Activated T-cell treated with anti-CD3 and anti-CD28 coated beads for 1 hour (primary cell): ENCODE results near the gene PAN3.
A peak's percentile ranks its signal among the peaks of the same experiment; 100 is the strongest.
"Not testable (repeated sequence)": the region's sequence is repeated elsewhere in the genome, so short reads cannot be mapped to it uniquely, and the experiment has no call there.

Source experiments
- DNase-seq: peaks from one replicate; pipeline ENCODE4 v3.0.0-alpha.2; 2020; ENCODE audit warnings: low read depth

Gene PAN3

DNA sequence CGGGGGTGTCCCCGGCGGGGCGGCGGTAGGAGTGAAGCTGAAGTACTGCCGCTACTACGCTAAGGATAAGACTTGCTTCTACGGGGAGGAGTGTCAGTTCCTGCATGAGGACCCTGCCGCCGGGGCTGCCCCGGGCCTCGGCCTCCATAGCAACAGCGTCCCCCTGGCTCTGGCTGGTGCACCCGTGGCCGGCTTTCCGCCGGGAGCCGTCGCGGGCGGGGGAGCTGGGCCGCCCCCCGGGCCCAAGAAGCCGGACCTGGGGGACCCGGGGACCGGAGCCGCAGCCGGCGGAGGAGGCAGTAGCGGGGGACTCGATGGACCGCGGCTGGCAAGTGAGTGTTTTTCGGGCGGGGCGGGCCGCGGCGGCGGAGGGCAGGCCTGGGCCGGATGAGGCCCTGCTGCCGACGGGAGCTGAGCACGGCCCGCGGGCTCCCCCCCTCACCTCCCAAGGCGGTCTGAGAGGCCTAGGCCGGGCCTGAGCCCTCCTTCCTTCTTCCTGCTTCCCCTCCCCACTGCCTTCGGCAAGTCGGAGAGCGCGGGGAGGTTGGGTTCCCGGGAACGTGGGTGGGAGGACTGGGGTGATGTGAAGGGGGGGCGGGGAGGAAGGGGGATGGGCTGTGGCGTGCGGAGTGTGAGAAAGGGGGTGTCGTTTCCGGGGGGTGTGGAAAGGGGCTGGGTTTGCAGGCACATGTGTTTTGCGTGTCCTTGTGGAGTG is 568 bp downstream of the PAN3 start:
- DNase-seq: peak; percentile 83

DNA sequence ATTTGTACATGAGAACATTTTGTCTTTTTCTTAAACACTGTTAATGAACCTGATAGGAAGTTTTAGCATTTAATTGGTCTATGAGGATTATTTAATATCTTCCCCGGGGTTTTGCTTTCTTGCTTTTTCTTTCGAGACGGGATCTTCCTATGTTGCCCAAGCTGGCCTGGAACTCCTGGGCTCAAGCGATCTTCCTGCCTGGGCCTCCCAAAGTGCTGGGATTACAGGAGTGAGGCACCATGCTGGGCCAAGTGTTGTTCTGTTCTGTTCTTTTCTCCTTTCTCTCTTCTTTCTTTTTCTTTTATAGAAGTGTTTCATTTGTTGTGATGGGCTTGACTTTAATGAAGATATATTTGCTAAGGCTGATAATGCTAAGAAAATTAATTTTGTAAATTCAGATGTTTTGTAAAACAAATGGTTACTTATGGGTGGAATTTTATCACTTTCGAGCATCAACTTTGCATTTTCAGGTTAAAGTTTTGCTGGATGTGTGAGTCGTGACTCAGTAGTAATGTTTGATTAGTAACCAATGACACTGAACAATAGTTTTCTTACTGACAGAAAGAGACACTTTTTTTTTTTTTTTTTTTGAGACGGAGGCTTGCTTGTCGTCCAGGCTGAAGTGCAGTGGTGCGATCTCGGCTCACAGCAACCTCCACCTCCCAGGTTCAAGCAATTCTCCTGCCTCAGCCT is 2.2 kb downstream of the PAN3 start:
- no peak for DNase-seq

DNA sequence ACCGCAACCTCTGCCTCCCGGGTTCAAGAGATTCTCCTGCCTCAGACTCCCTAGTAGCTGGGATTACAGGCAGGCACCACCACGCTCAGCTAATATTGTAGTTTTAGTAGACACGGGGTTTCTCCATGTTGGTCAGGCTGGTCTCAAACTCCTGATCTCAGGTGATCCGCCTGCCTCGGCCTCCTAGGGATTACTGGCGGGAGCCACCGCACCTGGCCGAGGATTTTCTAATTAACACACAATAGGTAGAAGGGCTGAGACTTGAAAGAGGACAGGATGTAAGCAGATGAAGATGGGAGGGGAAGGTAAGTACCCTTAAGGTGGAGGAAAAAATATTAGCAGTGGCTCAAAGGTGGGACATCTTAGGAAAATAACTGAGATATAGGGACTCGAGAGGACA is 3.2 kb downstream of the PAN3 start:
- DNase-seq: not testable (repeated sequence)

DNA sequence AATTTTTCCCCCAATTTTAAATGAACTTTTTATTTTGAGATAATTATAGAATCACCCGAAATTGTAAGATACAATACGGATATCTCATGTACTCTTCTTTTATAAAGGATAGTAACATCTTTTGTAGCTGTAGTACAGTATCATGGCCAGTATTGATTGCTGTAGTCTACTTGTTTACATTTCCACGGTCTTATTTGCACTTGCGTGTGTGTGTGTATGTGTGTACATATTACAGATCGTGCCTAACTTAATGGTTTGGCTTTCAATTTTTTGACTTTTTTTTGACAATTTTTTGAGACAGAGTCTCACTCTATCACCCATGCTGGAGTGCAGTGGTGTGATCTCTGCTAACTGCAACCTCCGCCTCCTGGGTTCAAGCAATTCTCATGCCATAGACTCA is 6.7 kb downstream of the PAN3 start:
- DNase-seq: no peak

DNA sequence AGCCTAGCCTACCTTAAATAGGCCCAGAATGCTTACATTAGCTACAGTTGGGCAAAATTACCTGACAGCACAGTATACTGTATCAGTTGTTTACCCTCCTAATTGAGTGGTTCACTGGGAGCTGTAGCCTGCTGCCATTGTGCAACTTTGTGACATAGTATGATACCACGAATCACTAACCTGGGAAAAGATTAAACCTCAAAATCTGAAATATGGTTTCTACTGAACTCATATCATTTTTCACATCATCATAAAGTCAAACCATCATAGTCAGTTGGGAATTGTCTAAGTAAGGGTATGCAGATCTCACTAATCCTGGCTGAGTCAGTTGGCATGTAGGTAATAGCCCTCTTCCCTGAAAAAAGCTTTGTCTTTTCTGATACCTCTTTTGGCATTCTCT is 9.2 kb downstream of the PAN3 start:
- no peak for DNase-seq

DNA sequence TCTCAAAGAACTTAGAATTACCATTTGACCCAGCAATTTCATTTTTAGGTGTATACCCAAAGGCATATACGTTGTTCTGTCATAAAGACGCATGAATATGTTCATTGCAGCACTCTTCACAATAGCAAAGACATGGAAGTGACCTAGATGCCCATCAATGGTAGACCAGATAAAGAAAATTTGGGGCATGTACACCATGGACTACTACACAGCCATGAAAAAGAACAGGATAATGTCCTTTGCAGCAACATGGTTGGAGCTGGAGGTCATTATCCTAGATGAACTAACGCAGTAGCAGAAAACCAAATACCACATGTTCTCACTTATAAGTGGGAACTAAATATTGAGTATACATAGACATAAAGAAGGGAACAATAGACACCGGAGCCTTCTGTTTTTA is 20.7 kb downstream of the PAN3 start:
- no peak for DNase-seq

DNA sequence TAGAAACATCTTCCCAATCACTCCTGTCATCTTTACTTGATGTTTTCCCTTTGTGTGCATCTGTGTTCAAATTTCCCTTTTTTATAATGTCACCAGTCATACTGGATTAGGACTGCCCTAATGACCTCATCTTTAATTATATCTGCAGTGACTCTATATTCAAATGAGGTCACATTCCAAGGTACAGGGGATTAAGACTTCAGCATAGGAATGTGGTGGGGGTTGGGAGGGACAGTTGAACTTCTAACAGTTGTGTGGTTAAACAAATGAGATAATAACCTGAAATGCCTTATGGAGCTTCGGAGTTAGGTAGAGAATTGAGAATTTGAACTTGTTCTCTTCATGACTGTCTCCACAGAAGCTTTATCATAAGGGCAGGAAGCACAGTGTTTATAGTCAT is 23.0 kb downstream of the PAN3 start:
- DNase-seq: no peak

DNA sequence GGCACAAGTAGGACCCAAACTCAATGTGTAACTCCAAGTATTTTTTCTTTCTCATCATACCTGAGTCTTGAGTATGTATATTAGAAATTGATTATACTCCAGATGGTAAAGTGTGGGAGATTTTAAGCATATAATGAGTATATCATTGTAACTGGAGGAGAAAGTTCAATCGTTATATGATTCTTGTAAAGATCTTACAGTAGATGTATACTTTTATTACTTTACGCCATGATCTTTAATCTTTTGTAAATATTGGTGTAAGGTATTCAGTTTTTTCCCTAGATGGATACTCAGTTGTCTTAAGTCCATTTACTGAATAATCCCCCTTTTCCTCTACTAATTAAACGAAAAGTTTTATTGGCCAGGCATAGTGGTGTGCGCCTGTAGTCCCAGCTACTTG is 25.2 kb downstream of the PAN3 start:
- no peak for DNase-seq

DNA sequence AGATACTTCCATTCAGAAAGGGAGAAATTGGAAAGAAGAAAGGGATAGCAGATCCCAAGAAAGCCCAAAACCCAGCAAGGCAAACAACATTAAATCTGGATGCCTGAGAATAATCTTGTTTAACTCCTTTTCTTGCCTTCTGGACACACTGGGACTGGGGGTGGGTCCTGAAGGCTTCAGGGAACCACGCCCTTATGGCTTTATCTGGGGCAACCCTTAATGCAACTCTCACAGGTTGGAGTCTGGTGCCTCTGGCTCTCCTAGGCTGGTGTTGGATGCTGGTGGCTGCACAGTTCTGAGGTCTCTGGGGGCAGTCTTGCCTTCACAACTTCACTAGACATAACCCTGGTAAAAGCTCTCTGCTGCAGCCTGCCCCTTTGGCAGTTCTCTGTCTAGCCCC is 27.9 kb downstream of the PAN3 start:
- DNase-seq: no peak

DNA sequence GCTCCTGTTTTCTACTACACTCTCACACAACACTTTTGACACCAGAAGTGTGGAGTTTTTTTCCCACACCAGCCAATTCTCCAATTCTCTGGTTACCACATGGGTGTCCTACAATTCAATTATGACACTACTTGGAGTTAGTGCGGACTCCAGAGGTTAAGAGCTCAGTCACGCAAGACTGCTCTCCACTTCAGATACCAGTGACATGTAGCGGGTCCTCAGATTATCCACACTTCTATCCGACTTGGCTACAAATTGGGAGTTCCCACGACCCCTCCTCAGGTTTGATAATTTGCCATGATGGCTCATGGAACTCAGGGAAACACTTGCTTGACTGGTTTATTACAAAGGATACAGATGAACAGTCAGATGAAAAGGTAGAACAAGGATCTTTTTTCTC is 32.9 kb downstream of the PAN3 start:
- DNase-seq: no peak

DNA sequence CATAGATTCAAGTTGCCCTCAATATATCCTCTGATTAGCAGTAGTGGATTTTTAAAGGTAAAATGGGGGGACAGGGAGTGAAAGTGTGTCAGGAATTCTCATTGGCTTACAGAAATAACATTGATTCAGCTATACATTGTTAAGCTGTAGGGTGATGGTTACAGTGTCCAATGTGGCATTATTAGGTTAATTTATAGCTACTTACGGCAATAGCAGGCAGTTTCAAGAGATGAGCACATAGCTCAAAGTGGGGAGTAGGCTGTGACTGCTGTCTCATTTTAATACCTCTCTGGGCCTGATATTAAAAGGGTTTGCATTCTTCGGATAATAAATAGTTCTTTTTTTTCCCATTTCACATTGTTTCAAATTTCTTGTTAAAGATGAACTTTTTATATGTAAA is 34.6 kb downstream of the PAN3 start:
- no peak for DNase-seq

DNA sequence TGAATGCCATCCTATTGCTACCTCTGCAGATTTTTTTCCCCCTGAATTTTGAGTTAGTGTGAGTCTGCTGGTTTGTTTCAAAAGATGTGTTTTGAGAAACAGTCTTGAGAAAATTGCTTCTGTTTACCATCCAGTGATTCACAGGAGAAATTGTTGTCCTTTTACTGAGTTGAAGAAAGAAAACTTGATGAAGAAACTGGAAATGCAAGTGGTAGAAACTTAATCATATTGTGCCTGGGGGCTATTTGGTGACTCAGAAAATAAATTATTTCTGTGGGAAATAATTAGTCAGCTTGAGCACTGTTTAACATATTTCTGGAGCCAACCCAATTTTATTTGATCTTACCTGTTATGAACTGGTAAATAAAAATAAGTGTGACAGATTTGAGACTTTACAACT is 35.4 kb downstream of the PAN3 start:
- no peak for DNase-seq

DNA sequence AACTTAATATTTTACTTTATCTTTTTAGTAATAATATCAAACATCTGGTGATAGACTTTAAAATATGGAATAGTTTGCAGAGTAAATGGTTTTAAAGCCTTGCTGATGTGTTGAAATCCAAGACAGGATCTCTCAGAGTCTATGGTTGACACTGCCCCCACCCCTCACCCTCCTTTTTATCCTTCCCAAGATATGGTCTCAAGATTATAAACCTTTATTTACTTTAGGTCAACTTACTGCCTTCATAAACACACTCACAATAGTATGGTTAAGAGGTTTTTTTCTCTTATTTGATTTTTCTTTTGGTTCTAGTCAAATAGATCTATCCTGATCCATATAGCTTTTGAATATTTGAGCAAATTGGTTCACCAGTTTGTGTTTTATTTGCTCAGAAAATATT is 39.0 kb downstream of the PAN3 start:
- DNase-seq: no peak

DNA sequence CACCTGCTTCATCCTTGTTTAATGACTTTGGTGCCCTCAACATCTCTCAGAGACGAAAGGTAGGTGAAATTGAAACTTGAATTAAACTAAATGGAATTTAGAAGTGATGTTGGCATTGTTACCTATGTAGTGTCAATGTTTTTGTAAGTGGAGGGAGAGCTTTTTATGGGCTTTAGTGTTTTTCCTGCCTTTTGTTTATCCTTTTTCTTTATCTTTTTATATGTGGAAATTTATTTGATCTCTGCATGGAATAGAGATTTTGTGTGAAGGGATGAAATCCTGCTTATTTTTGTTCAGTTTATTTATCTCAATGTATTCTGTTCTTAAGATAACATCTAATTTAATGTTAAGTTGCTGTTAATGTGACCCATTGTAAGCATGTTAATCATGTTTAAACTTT is 39.5 kb downstream of the PAN3 start:
- DNase-seq: no peak

DNA sequence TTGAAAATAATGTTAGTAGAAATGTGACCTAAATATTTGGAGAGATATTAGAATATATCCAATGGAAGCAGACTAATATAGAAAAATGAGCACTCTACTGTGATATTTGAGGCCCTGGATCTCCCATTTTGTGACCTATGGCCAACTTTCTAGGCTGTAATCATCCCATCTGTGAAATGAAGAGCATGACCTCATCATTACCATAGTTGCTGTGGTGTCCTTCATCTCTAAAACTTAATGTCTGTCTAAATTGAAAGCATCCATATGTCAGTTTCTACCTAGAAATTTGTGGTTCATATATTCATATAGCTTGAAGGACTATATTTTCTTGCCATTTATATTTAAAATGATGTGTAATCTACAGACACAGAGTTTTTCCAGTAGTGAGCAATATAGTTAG is 41.6 kb downstream of the PAN3 start:
- DNase-seq: no peak

DNA sequence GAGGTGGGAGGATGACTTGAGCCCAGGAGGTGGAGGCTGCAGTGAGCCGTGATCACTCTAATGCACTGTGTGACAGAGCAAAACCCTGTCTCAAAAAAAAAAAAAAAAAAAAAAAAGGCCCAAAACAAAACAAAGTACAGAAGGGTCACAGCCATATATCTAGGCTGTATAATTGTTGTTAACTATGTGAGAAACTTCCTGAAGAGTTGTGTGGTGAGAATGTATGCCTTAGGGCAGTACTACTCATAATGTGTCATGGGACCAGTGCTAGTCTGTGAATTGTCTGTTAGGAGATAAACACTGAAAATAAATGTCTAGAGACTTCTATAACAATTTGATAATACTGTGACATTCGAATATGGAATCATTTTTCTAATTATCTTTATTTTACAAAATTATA is 43.1 kb downstream of the PAN3 start:
- DNase-seq: no peak

DNA sequence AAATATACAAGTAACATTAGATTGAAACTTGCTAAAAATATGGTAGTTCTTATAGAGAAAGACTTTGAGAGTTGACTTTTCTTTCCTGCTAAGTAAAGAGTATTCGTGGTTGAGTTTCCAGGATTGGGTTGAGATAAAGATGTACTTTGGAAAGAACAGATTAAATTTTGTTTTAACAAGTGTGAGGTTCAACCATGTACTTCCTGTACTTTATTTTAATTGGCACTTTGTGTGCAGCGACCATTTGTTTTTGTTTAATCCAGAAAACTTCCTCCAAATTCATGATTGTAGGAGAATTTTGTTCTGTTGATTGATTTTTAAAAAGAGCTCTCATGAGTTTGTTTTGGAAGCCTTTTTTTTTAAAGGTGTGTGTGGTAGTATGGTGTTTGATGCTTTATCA is 46.9 kb downstream of the PAN3 start:
- DNase-seq: no peak

DNA sequence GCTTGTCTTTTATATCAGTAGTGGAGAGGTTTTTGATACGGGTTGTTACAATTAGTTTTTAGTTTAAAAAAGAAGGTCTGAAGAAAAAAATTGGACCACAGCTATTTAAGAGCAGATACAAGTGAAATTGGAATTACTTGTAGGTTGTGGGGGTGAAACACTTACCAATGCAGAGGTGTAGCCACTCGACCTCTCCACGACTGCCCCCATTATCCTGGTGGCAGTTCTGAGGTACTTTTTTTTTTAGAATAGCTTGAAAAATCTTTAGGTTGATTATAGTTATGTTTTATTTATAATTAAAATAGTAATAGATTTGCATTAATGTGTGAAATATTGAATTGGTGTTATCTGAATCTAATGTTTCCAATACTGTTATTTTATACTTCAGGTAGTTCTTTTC is 60.7 kb downstream of the PAN3 start:
- DNase-seq: no peak

DNA sequence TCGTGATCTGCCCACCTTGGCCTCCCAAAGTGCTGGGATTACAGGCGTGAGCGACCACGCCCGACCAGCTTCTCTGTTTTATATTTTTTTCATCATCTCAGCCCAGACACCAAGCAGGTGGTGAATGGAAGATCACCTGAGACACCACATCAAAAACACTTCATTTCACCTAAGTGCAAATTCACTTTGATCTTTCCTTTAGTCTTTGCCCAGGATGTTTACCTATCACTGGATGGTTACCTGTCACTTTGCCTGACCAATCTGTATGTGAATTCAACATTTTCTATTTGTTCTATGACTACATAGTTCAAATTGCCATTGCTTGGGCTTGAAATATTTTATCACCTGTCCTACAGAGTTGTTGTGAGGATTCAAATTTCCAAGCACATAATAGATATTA is 65.7 kb downstream of the PAN3 start:
- no peak for DNase-seq

DNA sequence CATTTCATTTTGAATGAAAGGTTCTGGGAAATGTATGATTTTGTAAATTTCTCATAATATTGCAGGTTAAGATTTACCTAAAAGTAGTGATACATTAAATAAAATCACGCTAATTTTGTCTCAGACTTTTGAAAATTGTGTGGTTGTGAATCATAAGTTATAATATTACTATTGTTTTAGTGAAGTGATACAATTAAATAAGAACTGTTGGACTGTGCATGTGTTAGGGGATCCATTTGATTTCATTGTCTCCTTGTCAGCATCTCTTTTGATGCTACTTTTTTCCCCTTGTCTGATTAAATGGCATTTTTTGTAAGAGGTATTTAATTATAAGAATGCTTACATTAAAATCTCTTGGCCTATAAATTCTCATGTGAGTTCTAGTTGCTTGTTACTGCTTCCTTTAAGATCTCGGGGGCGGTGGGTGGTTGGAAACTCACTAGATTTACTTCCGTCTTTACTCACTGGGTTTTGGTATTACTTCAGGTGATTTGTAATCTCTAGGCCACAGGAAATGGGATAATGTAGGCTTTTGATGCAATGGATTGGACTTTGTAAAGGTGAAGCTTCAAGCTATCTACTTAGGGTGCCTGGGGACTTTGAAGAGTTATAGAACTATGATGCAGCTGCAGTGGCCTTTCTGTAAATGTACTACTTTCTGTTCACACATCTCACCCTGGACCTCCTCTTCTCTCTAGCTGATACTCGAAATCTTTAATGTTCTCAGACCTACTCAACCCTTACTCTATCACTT is 66.5 kb downstream of the PAN3 start:
- no peak for DNase-seq

DNA sequence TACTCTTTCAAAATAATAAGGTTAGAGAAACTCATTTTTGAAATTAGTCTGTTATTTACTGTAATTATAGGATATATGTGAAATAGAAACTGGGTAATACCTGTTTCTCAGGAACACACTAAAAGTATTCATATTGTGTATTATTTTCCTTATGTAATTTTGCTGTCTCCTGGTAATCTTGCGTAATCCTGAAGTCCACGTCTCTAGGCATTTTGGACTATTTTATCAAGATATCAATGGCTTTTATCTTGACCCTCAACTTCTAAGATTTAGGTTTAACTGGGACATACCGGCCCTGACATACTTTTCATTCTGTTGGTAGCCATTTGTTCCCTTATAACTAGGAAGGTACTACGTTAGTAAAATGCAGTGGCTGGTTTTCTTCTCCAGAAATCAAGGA is 80.3 kb downstream of the PAN3 start:
- DNase-seq: no peak

DNA sequence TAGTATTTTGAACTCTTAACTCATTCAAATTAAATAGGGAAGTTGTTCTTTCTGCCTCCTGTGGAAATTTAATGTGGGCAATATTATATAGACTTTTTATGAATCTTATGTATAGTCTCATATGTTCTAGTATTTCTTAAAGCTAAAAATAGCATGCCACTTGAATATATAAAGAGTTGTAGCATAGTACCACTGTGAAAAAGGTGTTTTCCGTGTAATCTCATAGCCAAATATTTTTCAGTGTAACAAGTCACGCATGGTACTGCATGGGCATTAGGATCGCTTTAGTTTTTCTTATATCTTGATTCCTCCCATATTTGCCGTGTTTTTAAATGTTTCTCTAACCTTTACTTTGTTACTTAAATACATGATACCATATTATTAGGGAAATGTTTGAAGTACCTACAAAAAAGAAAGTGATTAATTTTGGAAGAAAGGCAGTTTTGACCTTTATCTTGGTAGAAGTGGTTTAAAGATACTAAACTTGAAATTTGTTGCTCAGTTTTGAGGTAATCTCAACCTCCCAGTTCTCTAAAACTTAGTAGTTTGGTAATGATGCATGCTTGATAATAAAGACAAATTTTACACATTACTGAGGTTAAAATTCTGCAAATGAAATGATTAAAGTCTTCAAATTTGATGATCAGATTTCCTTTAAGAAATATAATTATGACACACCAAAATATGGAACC is 81.2 kb downstream of the PAN3 start:
- no peak for DNase-seq

DNA sequence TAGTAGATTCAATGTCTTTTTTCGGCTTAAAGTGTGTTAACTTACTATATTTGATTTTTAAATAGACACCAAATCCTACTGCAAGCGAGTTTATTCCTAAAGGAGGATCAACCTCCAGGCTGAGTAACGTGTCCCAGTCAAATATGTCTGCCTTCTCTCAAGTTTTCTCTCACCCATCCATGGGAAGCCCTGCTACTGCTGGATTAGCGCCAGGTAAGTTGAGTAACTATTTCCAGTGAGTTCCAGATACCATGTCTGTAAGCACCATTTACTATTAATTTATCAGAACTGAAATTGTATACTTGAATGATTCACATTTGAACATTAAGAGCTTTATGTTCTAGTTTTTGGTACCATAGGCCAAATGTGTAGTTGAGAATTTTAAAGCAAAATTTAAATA is 81.8 kb downstream of the PAN3 start:
- no peak for DNase-seq
